Measurements from ENCODE around the gene BLOC1S3.

Gene BLOC1S3

DNA sequence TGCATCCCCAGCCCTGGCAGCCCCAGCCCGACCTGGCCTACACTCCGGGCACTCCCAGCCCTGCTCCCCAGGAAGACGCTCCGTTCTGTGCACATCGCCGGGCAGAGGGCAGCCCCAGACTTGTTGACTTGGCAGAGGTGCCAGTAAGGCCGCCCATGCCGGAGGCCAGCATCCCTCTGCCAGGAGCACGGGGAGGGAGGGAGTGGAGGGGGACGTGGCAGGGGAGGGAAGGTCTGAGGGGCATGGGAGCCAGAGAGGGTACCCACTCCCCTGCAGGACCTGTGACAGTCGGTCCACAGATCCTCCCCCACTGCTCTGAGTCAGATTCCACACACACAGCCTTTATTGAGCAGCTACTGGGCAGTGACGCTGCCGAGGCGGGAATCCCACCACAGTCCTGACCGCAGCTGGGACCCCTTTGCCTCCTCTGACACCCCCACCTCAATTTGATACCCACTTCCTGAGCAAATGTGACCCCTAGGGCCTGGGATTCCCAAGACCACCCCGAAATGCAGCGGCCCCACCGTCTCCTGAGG is 15.9 kb upstream of the BLOC1S3 start:
- no peak for DNase-seq

GRCh38 chr19:45163156-45163555 is 15.4 kb upstream of the BLOC1S3 start:
- DNase-seq, result no peak

DNA sequence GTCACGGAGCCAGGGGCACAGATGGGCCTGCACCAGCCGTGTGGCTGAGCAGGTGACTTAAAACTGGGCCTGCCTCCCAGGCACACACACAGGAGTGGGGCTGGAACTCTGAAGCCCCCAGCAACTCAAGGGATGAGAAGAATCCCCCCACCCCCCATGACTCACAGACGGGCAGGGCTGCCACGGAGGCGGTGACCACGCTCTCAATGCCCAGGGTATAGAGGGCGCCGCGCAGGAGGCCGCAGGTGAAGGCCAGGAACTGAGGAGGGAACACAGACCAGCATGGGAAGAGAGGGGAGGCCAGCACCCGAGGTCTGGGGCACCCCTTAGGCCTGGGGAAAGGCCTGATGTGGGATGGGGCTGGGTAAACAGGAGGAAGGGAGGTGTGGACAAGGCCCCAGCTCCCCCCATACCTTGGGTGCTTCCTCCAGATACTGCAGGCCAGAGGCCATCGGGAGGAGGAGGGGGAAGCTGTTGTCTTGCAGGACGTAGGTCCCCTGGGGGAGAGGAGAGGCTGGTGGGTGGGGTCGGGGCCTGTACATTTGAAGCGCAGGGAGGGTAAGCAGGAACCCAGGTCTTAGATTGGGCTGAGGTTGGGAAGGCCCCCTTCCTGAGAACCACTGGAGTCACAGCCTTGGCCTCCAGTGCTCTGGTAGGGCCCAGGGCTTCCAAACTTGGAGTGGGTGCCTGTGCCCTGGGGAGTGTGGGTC is 14.7 kb upstream of the BLOC1S3 start:
- DNase-seq, result no peak

DNA sequence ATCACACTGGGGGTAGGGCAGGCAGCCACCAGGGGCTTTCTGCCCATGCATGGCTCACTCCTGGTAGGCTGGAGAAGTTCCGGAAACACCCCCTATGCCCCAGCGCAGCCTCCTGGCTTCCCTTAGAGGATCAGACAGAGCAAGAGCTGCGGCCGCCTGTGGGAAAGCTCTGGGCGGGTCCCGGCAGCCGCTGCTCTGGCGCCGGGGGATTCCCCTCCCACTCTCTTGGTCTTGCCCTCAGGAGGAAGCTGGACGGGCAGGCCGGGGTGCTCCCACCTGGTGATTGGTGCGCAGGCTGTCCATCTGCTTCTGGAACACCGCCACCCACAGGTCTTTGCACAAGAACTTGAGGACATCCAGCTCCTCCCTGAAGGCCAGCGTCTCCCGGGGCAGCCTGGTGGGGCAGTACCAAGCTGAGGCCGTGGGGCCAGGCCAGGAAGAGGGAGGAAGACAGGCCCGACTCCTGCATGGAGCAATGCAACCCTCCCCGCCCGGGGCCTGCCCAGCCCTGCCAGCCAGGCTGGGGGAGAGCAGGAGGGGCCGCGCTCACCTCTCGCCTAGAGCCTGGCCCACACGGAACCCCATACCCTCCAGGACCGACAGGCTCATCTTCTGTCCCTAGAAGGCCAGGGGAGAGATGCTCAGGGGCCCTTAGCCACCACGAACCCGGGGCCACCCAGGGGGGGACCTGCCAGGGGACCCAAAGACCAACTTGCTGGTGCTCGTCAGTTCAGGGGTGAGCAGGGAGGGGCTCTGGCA is 13.8 kb upstream of the BLOC1S3 start:
- no peak for DNase-seq

- no peak for DNase-seq
These were observed 11.8 kb upstream of the BLOC1S3 start for GRCh38 chr19:45166723-45167252.

DNA sequence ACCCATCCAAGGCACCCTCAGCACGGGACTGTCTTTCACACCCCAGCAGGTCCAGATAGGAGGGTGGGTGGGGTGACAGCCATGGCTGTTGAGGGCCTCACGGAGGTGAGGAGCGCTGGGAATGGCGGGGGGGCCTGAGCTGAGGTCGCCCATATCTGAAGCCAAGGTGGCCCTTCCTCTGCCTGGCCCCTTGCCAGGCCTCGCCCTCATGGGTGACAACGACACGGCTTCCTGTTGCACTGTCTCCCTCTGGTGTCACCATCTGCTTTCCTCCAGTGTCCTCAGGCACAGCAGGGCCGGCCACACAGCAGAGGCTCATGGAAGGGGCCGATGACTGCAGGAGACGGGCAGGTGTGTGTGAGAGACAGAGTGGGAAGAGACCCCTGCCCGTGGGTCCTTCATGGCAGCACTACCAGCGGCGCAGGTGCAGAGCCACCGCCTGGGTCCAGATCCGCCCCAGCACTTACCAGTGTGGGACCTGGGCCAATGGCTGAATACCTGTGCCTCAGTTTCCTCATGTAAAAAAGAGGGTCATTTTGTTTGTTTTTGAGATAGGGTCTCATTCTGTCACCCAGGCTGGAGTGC is 9.7 kb upstream of the BLOC1S3 start:
- DNase-seq, result peak; percentile 85

GRCh38 chr19:45169602-45170001 is 9.0 kb upstream of the BLOC1S3 start:
- DNase-seq, result no peak

- no peak for DNase-seq
These were observed 8.2 kb upstream of the BLOC1S3 start for GRCh38 chr19:45170146-45171106.

DNA sequence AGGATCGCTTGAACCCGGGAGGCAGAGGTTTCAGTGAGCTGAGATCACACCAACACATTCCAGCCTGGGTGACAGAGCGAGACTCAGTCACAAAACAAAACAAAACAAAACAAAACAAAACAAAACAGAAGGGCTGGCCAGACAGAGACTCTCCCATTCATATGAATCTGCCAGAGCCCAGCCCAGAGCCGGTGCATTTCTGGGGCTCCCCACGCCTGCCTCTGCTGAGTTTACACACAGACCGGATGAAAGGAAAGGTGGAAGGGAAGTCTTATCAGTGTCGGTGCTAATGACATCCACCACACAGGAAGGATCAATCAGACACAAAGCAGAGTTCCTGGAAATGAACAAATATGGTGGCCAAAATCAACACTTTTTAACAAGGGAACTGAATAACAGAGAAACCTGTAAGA is 7.4 kb upstream of the BLOC1S3 start:
- DNase-seq, result no peak

DNA sequence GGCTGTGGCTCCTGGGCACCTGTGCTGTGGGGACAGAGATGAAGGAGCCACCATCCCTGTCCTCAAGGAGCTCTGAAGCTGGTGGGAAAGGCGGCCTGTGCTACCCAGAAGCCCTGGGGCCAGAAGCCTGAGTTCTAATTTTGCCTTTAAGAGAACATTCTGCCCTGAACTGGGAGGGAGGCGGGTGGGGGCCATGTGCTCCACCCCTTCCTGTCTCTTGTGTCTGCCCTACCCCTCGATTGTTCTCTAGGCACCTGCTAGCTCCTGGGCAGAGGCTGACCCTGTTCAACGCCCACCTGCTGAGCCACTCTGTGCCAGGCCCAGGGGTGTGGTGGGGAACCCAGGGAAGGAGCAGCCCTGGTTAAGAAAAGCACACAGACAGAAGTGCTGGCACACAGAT is 6.4 kb upstream of the BLOC1S3 start:
- peak; percentile 76 for DNase-seq

DNA sequence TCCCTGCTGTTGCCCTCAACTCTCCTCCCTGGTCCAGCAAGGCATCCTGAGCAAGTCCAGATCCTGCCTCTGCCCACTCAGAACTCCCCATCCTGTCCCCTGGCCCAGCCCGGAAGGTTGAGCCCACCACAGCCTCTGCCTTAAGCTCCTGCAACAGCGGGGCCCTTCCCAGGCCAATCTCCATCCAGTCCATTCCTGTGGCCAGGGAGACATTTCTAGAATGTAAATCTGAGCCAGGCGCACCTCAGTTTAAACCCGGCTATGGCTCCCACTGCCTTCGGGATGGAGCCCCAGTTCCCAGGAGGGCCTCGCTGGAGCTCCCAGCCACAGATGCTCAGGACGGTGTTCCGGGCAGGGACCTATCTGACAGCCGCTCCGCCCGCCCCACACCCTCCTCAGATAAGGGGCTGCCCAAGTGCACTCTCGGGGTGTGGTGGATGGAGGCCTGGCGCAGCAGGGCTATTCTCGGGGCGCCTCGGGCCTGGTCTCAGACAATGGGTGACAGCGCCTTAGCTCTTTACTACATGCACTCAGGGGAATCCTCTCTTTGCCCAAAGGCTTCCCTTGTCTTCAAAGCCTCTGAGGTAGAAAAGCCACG is 5.9 kb upstream of the BLOC1S3 start:
- no peak for DNase-seq

DNA sequence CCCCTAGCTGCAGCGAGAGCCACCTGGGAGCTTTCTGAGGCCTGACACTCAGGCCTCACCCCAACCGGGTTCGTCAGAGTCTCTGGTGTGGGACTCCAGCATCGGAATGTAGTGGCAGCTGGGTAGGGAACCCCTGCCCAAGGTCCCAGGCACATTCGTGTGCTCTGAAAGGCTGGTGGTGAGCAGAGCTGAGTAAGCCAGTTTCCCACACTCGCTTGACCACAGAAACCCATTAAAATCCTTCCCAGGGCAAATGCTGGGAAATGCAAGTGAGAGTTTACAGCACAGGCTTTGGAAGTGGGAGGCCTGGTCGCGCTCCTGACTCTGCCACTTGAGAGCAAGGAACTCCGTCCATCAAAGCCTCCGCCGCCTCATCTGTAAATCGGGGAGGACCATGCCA is 4.8 kb upstream of the BLOC1S3 start:
- DNase-seq, result no peak

DNA sequence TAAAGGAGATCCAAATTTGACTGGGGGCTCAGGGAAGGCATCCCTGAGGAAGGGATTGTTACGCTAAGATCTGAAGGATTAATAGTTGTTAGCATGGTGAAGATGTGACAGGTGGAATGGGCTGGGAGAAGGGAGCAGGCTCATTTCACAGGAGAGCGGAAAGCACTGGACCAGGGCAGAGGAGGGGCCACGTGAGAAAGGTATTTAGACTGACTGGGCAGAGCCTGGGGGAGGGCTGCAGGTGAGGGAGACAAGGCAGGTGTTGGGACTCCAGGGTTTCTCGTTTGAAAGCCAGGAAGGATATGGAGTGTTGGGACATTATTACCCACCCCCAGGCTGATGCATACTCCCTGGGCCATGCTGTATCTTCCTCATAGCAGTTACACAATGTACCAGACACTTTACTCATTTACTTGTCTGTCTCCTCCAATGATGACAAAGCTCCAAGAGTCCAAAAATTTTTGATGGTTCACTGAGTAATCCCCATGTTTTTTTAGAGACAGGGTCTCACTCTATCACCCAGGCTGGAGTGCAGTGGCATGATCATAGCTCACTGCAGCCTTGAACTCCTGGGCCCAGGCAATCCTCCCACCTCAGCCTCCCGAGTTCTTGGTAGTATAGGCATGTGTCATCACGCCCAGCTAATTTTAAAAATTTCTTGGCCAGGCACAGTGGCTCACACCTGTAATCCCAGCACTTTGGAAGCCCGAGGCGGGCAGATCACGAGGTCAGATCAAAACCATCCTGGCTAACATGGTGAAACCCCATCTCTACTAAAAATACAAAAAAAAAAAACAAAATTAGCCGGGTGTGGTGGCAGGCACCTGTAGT is 2.9 kb upstream of the BLOC1S3 start:
- no peak for DNase-seq

DNA sequence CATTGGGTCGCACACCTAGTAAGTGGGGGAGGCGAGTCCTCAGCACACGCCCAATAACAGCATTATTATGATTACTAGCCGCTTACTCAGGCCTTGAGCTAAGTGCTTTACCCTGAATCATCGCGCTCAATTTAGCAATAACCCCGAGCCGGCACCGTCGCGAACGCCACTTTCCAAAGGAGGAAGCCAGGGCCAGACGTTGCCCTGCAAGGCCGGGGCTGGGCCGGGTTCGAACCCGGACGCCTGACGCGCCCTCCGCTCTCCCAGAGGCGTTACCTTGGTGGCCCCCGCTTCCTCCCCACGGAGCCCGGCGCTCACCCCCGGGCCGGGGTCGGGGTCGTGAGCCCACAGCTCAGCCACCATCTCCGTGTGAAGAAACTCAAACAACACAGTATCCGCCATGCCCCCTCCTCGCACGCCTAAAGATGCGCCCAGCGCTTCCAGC is 745 bp upstream of the BLOC1S3 start, which contains the start of gene TRAPPC6A:
TSS of gene TRAPPC6A (minus strand) at position 421 of the 445 bp plus-strand sequence. CDS start at position 402, 19 bp downstream.
- no peak for DNase-seq

GRCh38 chr19:45179072-45179891 is 698 bp downstream of the BLOC1S3 start:
- DNase-seq, result no peak

- no peak for DNase-seq
These were observed 1.3 kb downstream of the BLOC1S3 start for GRCh38 chr19:45179892-45180370.

DNA sequence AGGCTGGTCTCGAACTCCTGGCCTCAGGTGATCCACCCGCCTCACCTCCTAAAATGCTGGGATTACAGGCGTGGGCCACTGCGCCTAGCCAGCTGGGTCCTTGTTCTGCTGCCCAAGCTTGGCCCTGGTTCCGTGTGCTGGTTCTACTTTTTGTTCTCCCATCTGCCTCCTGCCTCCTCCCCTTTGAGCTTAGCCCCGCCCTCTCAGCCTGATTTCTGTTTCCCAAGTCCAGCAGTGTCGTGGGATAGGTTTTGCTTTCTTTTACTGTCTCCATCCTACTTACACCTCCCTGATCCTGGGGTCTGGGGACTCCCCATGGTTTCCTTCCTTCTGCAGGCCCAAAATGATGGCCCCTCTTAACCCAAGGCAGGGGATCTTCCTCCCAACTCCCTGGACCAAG is 2.4 kb downstream of the BLOC1S3 start:
- no peak for DNase-seq

DNA sequence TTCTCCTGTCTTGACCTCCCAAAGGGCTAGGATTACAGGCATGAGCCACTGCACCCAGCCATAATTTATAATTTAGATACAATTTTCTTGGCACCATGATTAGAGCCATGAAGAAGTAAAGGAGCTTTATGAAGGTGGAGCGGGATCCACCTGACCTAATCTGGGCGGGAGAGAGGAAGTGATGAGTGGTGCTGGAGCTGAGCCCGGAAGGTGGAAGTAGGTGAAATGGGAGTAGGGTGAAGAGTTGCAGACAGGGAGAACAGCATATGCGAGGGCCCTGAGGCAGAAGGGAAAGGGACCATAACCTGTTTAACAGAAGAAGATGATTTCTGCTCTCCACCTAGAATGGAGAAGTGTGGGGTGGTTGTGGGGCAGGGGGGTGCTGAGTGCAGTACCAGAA is 4.2 kb downstream of the BLOC1S3 start:
- DNase-seq, result no peak

DNA sequence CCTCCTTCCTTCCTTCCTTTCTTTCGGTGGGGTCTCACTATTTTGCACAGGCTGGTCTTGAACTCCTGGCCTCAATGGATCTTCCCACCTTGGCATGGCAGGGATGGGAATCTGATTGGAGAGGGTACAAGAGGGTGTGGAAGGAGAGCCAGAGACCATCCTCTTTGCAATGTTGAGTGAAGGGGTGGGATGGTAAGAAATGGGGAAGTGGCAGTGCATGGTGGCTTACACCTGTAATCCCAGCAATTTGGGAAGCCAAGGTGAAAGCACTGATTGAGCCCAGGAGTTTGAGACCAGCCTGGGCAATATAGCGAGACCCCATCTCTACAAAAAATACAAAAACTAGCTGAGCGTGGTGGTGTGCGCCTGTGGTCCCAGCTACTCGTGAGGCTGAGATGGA is 5.5 kb downstream of the BLOC1S3 start:
- no peak for DNase-seq
